Measurements from ENCODE around the gene GOLGA6D. TPM values are rescaled to one million over a fixed set of nuclear protein-coding genes. Genes with fewer than 3 reads are reported as not detected.
"Not testable (repeated sequence)": the region's sequence is repeated elsewhere in the genome, so short reads cannot be mapped to it uniquely, and the experiment has no call there.

Gene GOLGA6D
- total and polyA plus RNA-seq, 8 donors: 0.13 to 0.47 (median 0.24) TPM; not detected in 2

DNA sequence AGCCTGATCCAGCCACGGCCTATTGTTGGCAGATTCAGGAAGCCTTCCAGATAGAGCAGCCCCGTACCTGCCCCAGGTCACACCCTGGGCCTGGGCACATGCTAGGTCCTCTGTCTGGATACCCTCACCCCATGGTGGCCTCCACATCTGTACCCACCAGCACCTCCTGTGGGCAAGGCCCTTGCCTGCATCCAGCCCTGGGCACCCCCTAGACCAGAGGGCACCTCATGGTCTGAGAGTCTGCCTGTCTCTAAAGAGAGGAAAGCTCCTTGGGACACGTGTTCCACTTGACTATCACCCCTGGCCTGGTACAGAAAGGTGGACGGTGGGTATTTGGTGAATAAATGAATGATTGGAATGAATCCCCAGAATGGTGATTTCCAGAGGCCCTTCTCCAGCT is 44.4 kb downstream of the GOLGA6D start:
- TF ChIP-seq CTCF (IDR thresholded peaks at IDR 0.05): no peak
- H3K36me3 ChIP-seq: no peaks in the 10 kb centered on the region
- no peak overlapping the region for H3K27ac ChIP-seq
- no peaks in the 10 kb centered on the region for H3K9me3 ChIP-seq
- ATAC-seq (no peak), DNase-seq (no peak)
- intact Hi-C loops (cut with DNase I): no loop called here
- no peaks in the 10 kb centered on the region for H3K4me1 ChIP-seq
- no peak overlapping the region for H3K4me3 ChIP-seq
- no peaks in the 10 kb centered on the region for H3K27me3 ChIP-seq

DNA sequence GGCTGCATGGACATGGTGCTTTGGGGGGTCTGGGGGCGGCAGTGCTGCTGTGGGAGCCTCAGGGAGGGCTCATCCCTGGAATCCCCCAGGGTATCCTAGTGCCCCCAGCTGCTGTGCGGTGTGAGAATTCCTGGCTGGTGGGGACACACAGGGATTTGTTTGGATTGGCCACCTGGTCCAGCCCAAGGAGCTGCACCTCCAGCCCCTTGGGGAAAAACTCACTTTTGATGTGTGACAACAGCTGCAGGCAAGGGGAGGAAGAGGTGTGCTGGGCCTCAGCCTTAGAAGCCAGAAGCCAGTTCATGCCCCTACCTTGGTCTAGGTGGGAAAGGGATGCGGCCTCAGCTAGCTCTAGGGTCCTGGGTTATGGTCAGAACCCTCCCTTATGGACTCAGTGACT is 44.9 kb downstream of the GOLGA6D start:
- no peak for TF ChIP-seq CTCF (IDR thresholded peaks at IDR 0.05)
- intact Hi-C loops (cut with DNase I): no loop called here
- H3K27me3 ChIP-seq: no peaks in the 10 kb centered on the region
- no peak overlapping the region for H3K4me3 ChIP-seq
- no peaks in the 10 kb centered on the region for H3K4me1 ChIP-seq
- H3K27ac ChIP-seq: no peak overlapping the region
- no peak for DNase-seq
- H3K9me3 ChIP-seq: no peaks in the 10 kb centered on the region
- ATAC-seq: no peak
- no peaks in the 10 kb centered on the region for H3K36me3 ChIP-seq

- intact Hi-C loops (cut with DNase I): no loop called here
- no peak for ATAC-seq
- no peak for TF ChIP-seq CTCF (IDR thresholded peaks at IDR 0.05)
- DNase-seq: no peak
- no peak overlapping the region for H3K4me3 ChIP-seq
- H3K27me3 ChIP-seq: no peaks in the 10 kb centered on the region
- H3K27ac ChIP-seq: no peak overlapping the region
- H3K4me1 ChIP-seq: no peaks in the 10 kb centered on the region
- H3K36me3 ChIP-seq: no peaks in the 10 kb centered on the region
- H3K9me3 ChIP-seq: no peaks in the 10 kb centered on the region
Measured at GRCh38 chr15:75328493-75329314, 46.1 kb downstream of the GOLGA6D start.

GRCh38 chr15:75329571-75329970 is 46.9 kb downstream of the GOLGA6D start:
- TF ChIP-seq CTCF (IDR thresholded peaks at IDR 0.05): no peak
- ATAC-seq (no peak), DNase-seq (no peak)
- Histone ChIP-seq H3K4me3 (no peak overlapping the region), H3K27me3 (no peaks in the 10 kb centered on the region), H3K9me3 (no peaks in the 10 kb centered on the region), H3K36me3 (no peaks in the 10 kb centered on the region), H3K4me1 (no peaks in the 10 kb centered on the region), H3K27ac (no peak overlapping the region)
- intact Hi-C loops (cut with DNase I): no loop called here

- not testable (repeated sequence) for ATAC-seq, H3K27ac ChIP-seq, H3K36me3 ChIP-seq
Measured at GRCh38 chr15:75332093-75332492, 49.5 kb downstream of the GOLGA6D start.

DNA sequence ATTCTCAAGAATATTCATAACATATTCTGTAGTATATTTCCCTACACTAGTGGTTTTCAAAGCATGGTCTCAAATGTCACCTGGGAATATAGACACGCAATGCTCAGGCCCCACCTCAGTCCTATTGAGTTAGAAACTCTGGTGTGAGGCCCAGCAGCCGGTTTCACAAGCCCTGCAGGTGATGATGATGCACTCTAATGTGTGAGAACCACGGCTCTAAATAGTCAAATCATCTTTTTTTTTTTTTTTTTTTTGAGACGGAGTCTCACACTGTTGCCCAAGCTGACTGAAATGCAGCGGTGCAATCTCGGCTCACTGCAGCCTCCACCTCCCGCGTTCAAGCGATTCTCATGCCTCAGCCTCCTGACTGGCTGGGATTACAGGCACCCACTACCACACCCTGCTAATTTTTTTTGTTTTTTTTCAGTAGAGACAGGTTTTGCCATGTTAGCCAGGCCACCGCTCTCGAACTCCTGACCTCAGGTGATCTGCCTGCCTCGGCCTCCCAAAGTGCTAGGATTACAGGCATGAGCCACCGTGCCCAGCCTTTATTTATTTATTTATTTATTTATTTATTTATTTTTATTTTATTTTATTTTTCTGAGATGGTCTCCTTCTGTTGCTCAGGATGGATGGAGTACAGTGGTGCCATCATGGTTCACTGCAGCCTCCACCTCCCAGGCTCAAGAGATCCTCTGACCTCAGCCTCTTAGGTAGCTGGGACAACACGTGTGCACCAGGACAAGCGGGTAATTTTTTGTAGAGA is 51.2 kb downstream of the GOLGA6D start:
- H3K27ac ChIP-seq; ATAC-seq; intact Hi-C loops (cut with DNase I); H3K27me3 ChIP-seq; H3K9me3 ChIP-seq; DNase-seq; H3K4me3 ChIP-seq; H3K36me3 ChIP-seq: not testable (repeated sequence)
- peaks cover 0 to 17% of the 10 kb centered on the region in 2 donors for H3K4me1 ChIP-seq

More at GRCh38 chr15:75332093-75332492, 49.5 kb downstream of the GOLGA6D start:
- DNase-seq; H3K27me3 ChIP-seq; H3K4me3 ChIP-seq; intact Hi-C loops (cut with DNase I); H3K9me3 ChIP-seq: not testable (repeated sequence)
- peaks cover 0 to 16% of the 10 kb centered on the region in 2 donors for H3K4me1 ChIP-seq
